ENCODE data around the gene TDP2. TPM values are rescaled to one million over a fixed set of nuclear protein-coding genes. Genes with fewer than 3 reads are reported as not detected.

Gene TDP2
- total RNA-seq, 3 donors from 2014 or later (not counting 1 experiment from before 2014, with no cell fraction given) = 43.2 to 51.9 (median 49.5) TPM

- Histone ChIP-seq H3K4me1 (ENCODE audit: control insufficient read depth, insufficient read depth, low read length) (no peaks in the 10 kb centered on the region), H3K36me3 (ENCODE audit: control insufficient read depth, insufficient read depth, low read length) (no peaks in the 10 kb centered on the region), H3K27me3 (ENCODE audit: control insufficient read depth, insufficient read depth, low read length) (no peaks in the 10 kb centered on the region), H3K9me3 (ENCODE audit: control insufficient read depth, insufficient read depth, low read length) (no peaks in the 10 kb centered on the region), H3K27ac (ENCODE audit: low read length) (no peak overlapping the region), H3K4me3 (ENCODE audit: low read length) (no peak overlapping the region)
- Mint-ChIP-seq H3K27ac (no peak overlapping the region), H3K9me3 (no peaks in the 10 kb centered on the region), H3K27me3 (ENCODE audit: low read depth in 2 of 2) (peaks cover 4 to 13% of the 10 kb centered on the region in 2 donors), H3K36me3 (no peaks in the 10 kb centered on the region), H3K4me1 (no peaks in the 10 kb centered on the region), H3K4me3 (no peak overlapping the region)
- TF ChIP-seq CTCF (IDR thresholded peaks at IDR 0.05) = no peak
- WGBS (ENCODE audit: insufficient coverage) = 90% methylated on average over 7 of the region's 7 CpGs
- DNase-seq (no peak), ATAC-seq (no peak)
- intact Hi-C loops (cut with micrococcal nuclease) = no loop called here
Observed at GRCh38 chr6:24621626-24622289, 44.9 kb downstream of the TDP2 start.

GRCh38 chr6:24620637-24621036, 46.1 kb downstream of the TDP2 start:
- DNase-seq = no peak
- H3K36me3 Mint-ChIP-seq = no peaks in the 10 kb centered on the region
- no peaks in the 10 kb centered on the region for H3K4me1 Mint-ChIP-seq
- peaks cover 2 to 4% of the 10 kb centered on the region in 2 donors for H3K27me3 Mint-ChIP-seq (ENCODE audit: low read depth in 2 of 2)
- TF ChIP-seq CTCF (IDR thresholded peaks at IDR 0.05) = no peak
- Histone ChIP-seq H3K4me3 (ENCODE audit: low read length) (no peak overlapping the region), H3K27ac (ENCODE audit: low read length) (no peak overlapping the region), H3K9me3 (ENCODE audit: control insufficient read depth, insufficient read depth, low read length) (no peaks in the 10 kb centered on the region), H3K27me3 (ENCODE audit: control insufficient read depth, insufficient read depth, low read length) (no peaks in the 10 kb centered on the region), H3K36me3 (ENCODE audit: control insufficient read depth, insufficient read depth, low read length) (no peaks in the 10 kb centered on the region), H3K4me1 (ENCODE audit: control insufficient read depth, insufficient read depth, low read length) (no peaks in the 10 kb centered on the region)
- H3K27ac Mint-ChIP-seq = no peak overlapping the region
- H3K4me3 Mint-ChIP-seq = no peak overlapping the region
- no peak for ATAC-seq
- no peaks in the 10 kb centered on the region for H3K9me3 Mint-ChIP-seq
- 89% methylated on average over 1 of the region's 3 CpGs for WGBS (ENCODE audit: insufficient coverage)
- intact Hi-C loops (cut with micrococcal nuclease) = no loop called here

- WGBS (ENCODE audit: insufficient coverage) = 92% methylated on average over 5 of the region's 5 CpGs
- intact Hi-C loops (cut with micrococcal nuclease) = no loop called here
- DNase-seq = no peak
Observed at GRCh38 chr6:24619661-24620060, 47.0 kb downstream of the TDP2 start.

More at GRCh38 chr6:24619661-24620060, 47.0 kb downstream of the TDP2 start:
- no peak overlapping the region for H3K4me3 Mint-ChIP-seq
- H3K4me3 ChIP-seq (ENCODE audit: low read length) = no peak overlapping the region
- H3K27me3 ChIP-seq (ENCODE audit: control insufficient read depth, insufficient read depth, low read length) = no peaks in the 10 kb centered on the region
- no peaks in the 10 kb centered on the region for H3K4me1 Mint-ChIP-seq
- no peak for ATAC-seq
- H3K27me3 Mint-ChIP-seq (ENCODE audit: low read depth in 2 of 2) = peaks cover 0 to 4% of the 10 kb centered on the region in 2 donors
- no peaks in the 10 kb centered on the region for H3K36me3 Mint-ChIP-seq
- no peaks in the 10 kb centered on the region for H3K4me1 ChIP-seq (ENCODE audit: control insufficient read depth, insufficient read depth, low read length)
- TF ChIP-seq CTCF (IDR thresholded peaks at IDR 0.05) = no peak
- H3K27ac Mint-ChIP-seq = no peak overlapping the region
- no peaks in the 10 kb centered on the region for H3K9me3 Mint-ChIP-seq
- no peaks in the 10 kb centered on the region for H3K9me3 ChIP-seq (ENCODE audit: control insufficient read depth, insufficient read depth, low read length)
- no peak overlapping the region for H3K27ac ChIP-seq (ENCODE audit: low read length)
- H3K36me3 ChIP-seq (ENCODE audit: control insufficient read depth, insufficient read depth, low read length) = no peaks in the 10 kb centered on the region
